ENCODE data around the gene VENTX.
"Not testable (repeated sequence)": the region's sequence is repeated elsewhere in the genome, so short reads cannot be mapped to it uniquely, and the experiment has no call there.

The VENTX gene

GRCh38 chr10:133215586-133215985, 22.1 kb upstream of the VENTX start:
- FAIRE-seq (no peak), DNase-seq (ENCODE audit: insufficient read length, low spot score) (no peak)
- no peak for TF ChIP-seq POLR2A (IDR thresholded peaks at IDR 0.05; ENCODE audit: low read depth, low read length)

- DNase-seq (ENCODE audit: insufficient read length, low spot score): no peak
- no peak for FAIRE-seq
Observed at GRCh38 chr10:133216776-133217175, 20.9 kb upstream of the VENTX start.

DNA sequence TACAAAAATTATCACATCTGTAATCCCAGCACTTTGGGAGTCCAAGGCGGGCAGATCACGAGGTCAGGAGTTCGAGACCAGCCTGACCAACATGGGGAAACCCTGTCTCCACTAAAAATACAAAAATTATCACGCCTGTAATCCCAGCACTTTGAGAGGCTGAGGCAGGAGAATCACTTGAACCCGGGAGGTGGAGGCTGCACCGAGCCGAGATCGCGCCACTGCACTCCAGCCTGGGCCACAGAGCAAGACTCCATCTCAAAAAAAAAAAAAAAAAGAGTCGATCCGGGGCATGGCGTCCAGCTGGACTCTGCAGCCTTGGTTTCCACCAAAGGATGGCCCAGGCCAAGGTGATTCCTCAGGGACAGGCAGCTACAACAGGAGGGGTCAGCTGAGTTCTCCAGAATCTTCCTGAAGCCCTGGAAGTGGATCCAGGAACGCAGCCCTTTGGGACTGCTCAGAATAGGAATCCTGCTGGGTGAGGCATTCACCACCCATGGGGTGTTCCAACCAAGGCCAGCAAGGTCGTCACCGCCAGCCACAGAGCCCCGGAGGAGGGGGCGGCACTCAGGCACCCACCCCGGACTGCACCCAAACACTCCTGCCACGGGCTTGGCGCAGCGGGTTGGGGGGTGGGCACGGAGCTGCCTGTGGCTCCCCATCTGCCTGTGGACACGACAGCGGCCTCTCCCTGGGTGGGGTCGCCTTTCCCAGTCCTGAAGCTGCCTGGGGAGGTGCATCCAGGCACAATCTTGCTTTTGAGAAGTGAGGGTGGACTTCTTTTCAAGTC, 19.7 kb upstream of the VENTX start:
- no peak for TF ChIP-seq POLR2A (IDR thresholded peaks at IDR 0.05; ENCODE audit: low read depth, low read length)
- no peak for DNase-seq (ENCODE audit: insufficient read length, low spot score)
- no peak for FAIRE-seq

More at GRCh38 chr10:133216776-133217175, 20.9 kb upstream of the VENTX start:
- no peak for TF ChIP-seq POLR2A (IDR thresholded peaks at IDR 0.05; ENCODE audit: low read depth, low read length)

- FAIRE-seq (no peak), DNase-seq (ENCODE audit: insufficient read length, low spot score) (no peak)
- no peak for TF ChIP-seq POLR2A (IDR thresholded peaks at IDR 0.05; ENCODE audit: low read depth, low read length)
Observed at GRCh38 chr10:133218891-133219290, 18.8 kb upstream of the VENTX start.

GRCh38 chr10:133219782-133220181, 17.9 kb upstream of the VENTX start:
- TF ChIP-seq POLR2A (IDR thresholded peaks at IDR 0.05; ENCODE audit: low read depth, low read length): no peak
- FAIRE-seq (no peak), DNase-seq (ENCODE audit: insufficient read length, low spot score) (no peak)

DNA sequence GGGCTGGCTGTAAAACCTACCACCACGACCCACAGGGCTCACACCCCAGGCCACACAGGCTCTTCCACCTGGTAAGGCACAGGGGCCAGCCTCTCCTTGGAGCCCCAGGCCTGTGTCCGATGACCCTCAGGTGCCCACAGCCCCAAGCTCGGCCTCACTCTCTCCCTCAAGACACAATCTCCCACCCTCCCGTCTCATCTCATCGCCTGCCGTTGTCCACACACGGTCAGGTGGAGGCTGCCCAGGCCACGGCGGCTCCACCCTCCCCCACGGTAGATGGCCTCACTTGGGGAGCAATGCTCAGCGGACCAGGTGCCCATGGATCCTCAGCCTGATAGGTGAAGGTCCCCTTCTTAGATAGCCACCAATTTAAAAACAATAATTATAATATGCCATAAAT, 16.3 kb upstream of the VENTX start:
- no peak for TF ChIP-seq POLR2A (IDR thresholded peaks at IDR 0.05; ENCODE audit: low read depth, low read length)
- no peak for FAIRE-seq
- DNase-seq (ENCODE audit: insufficient read length, low spot score): no peak

DNA sequence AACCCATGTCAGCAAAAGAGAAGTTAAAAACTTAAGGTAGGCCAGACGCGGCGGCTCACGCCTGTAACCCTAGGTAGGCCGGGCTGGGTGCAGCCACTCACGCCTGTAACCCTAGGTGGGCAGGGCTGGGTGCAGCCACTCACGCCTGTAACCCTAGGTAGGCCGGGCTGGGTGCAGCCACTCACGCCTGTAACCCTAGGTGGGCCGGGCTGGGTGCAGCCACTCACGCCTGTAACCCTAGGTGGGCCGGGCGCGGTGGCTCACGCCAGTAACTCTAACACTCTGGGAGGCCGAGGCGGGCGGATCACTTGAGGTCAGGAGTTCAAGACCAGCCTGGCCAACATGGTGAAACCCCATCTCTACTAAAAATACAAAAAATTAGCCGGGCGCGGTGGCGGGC, 15.9 kb upstream of the VENTX start:
- FAIRE-seq: not testable (repeated sequence)

GRCh38 chr10:133224076-133224475, 13.6 kb upstream of the VENTX start:
- no peak for FAIRE-seq
- no peak for DNase-seq (ENCODE audit: insufficient read length, low spot score)
- TF ChIP-seq POLR2A (IDR thresholded peaks at IDR 0.05; ENCODE audit: low read depth, low read length): no peak

More for the DNA sequence above, 15.9 kb upstream of the VENTX start:
- not testable (repeated sequence) for DNase-seq (ENCODE audit: insufficient read length, low spot score)

- no peak for FAIRE-seq
Observed at GRCh38 chr10:133224756-133225372, 12.8 kb upstream of the VENTX start.

GRCh38 chr10:133225707-133226191, 11.9 kb upstream of the VENTX start:
- FAIRE-seq (no peak), DNase-seq (ENCODE audit: insufficient read length, low spot score) (no peak)
- TF ChIP-seq POLR2A (IDR thresholded peaks at IDR 0.05; ENCODE audit: low read depth, low read length): no peak

More at GRCh38 chr10:133224756-133225372, 12.8 kb upstream of the VENTX start:
- TF ChIP-seq POLR2A (IDR thresholded peaks at IDR 0.05; ENCODE audit: low read depth, low read length): no peak
- no peak for DNase-seq (ENCODE audit: insufficient read length, low spot score)

DNA sequence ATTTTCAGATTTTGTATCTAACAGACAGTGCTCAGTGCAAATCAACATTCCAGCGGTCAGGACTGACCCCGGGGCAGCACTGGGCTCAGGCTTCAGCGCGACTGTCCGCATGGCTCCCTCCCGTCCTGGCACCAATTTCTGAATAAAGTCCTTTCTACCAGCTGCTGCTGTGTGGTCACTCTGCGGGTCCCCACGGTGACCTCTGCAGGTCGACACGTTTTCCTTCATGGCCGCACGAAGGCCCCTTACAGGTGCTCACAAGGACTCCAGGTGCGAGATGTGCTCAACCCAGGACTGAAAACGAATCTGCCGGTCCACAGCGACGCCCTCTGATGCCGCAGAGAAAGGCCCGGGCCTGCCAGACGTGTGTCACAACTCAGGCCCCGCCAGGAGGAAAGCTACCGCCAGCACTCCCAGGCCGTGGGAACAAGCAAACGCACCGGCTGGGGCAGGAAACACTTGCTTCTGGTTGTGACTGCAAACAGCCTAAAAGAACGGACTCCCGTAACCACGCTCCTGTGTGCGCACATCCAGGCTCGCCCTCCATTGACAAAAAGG, 11.3 kb upstream of the VENTX start:
- no peak for FAIRE-seq
- DNase-seq (ENCODE audit: insufficient read length, low spot score): no peak
- TF ChIP-seq POLR2A (IDR thresholded peaks at IDR 0.05; ENCODE audit: low read depth, low read length): no peak

GRCh38 chr10:133227256-133227655, 10.4 kb upstream of the VENTX start:
- no peak for TF ChIP-seq POLR2A (IDR thresholded peaks at IDR 0.05; ENCODE audit: low read depth, low read length)
- no peak for DNase-seq (ENCODE audit: insufficient read length, low spot score)
- FAIRE-seq: no peak

DNA sequence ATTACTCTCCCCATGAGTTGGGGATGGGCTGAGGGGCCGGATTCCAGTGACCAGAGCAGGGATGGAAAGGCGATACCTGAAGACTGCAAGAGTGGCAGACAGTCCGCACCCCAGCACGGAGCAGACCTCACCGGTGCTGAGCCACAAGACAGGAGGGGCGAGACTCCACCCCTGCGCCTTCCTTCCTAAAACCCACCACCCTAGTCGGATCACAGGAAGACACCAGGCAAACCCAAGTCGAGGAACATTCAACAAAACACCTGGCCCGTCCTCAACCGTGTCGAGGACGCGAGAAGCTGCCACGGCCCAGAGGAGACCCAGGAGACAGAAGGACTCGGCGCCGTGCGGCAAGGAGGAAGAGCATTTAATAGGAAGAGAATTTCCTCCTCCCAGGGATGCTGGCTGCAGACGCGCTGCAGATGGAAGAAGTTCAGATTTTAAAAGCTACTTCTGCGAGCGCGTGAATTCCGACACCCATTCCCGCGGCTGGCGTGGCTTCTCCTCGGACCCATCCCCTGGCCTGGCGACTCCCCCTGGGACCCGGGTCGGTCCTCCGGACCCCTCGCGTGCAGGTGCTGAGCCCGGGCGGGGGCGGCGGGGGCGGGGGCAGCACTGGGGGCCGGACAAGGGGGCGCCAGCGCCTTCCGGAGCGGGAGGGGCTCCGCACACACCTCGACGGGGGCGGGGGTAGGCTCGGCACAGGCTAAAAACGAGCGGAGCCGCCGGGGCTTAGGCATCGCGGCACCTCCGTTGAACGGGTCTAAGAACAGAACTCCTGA, 8.2 kb upstream of the VENTX start:
- FAIRE-seq (no peak), DNase-seq (ENCODE audit: insufficient read length, low spot score) (no peak)
- no peak for TF ChIP-seq POLR2A (IDR thresholded peaks at IDR 0.05; ENCODE audit: low read depth, low read length)

- no peak for TF ChIP-seq POLR2A (IDR thresholded peaks at IDR 0.05; ENCODE audit: low read depth, low read length)
- DNase-seq (ENCODE audit: insufficient read length, low spot score) (no peak), FAIRE-seq (no peak)
Observed at GRCh38 chr10:133230044-133230361, 7.7 kb upstream of the VENTX start, which contains the start of gene UTF1. Gene UTF1, plus strand, starts transcription at chr10:133230217. Its CDS starts 72 bp downstream, at chr10:133230289.

Data from H54 (cell line).